GM19025 (cell line): ENCODE data around the gene ARHGDIG.
"Not testable (repeated sequence)": the region's sequence is repeated elsewhere in the genome, so short reads cannot be mapped to it uniquely, and the experiment has no call there.

Experiments used
- ATAC-seq: cut with Tn5 transposase; IDR thresholded peaks from one replicate; pipeline ENCODE4 v1.9.1; 2021; ENCODE audit warnings: mild to moderate bottlenecking, low read depth, moderate library complexity; ENCODE audit not compliant: unreplicated experiment

Gene ARHGDIG

GRCh38 chr16:280552-280951, at the start of gene ARHGDIG:
ARHGDIG (plus strand) TSS chr16:280591; CDS start chr16:280681, 90 bp downstream.
- no peak for ATAC-seq

- ATAC-seq = no peak
Observed at GRCh38 chr16:230949-231348, 49.4 kb upstream of the ARHGDIG start.

- peak; percentile 84 for ATAC-seq
Observed at GRCh38 chr16:234468-235305, 45.7 kb upstream of the ARHGDIG start, which contains the start of gene FAM234A. FAM234A (plus strand) TSS chr16:234821; CDS start chr16:254414, 19,593 bp downstream.

- no peak for ATAC-seq
Observed at GRCh38 chr16:239948-240277, 40.5 kb upstream of the ARHGDIG start.

- ATAC-seq = no peak
Observed at GRCh38 chr16:240559-240958, 39.8 kb upstream of the ARHGDIG start.

- ATAC-seq = no peak
Observed at GRCh38 chr16:242281-242680, 38.1 kb upstream of the ARHGDIG start.

GRCh38 chr16:243348-243747, 37.0 kb upstream of the ARHGDIG start:
- ATAC-seq = no peak

GRCh38 chr16:245105-245504, 35.3 kb upstream of the ARHGDIG start:
- no peak for ATAC-seq

GRCh38 chr16:247027-247426, 33.4 kb upstream of the ARHGDIG start:
- ATAC-seq = no peak

- no peak for ATAC-seq
Observed at GRCh38 chr16:249431-249830, 31.0 kb upstream of the ARHGDIG start.

- no peak for ATAC-seq
Observed at GRCh38 chr16:252366-253337, 27.7 kb upstream of the ARHGDIG start.

- no peak for ATAC-seq
Observed at GRCh38 chr16:253833-254232, 26.6 kb upstream of the ARHGDIG start.

- no peak for ATAC-seq
Observed at GRCh38 chr16:254461-254860, 25.9 kb upstream of the ARHGDIG start.

GRCh38 chr16:255183-255582, 25.2 kb upstream of the ARHGDIG start:
- no peak for ATAC-seq

GRCh38 chr16:258091-258490, 22.3 kb upstream of the ARHGDIG start:
- ATAC-seq = not testable (repeated sequence)

GRCh38 chr16:259226-259625, 21.2 kb upstream of the ARHGDIG start:
- ATAC-seq = no peak

- ATAC-seq = no peak
Observed at GRCh38 chr16:259814-260253, 20.6 kb upstream of the ARHGDIG start.

- ATAC-seq = no peak
Observed at GRCh38 chr16:260326-260725, 20.1 kb upstream of the ARHGDIG start.

GRCh38 chr16:261031-261691, 19.2 kb upstream of the ARHGDIG start:
- ATAC-seq = no peak

GRCh38 chr16:262121-262745, 18.2 kb upstream of the ARHGDIG start:
- ATAC-seq = no peak
